CD4-positive, alpha-beta T cell (primary cell): Measurements from ENCODE around the gene SLMAP. TPM values are rescaled to one million over a fixed set of nuclear protein-coding genes. Genes with fewer than 3 reads are reported as not detected.

Source experiments
- ATAC-seq: fragments of 200-7000 bp; cut with Tn5 transposase; one replicate; pipeline ENCODE4 v1.10.0; 2022; ENCODE audit warnings: mild to moderate bottlenecking; ENCODE audit not compliant: poor library complexity
- CTCF ChIA-PET: fragments of 350-600 bp; sonication (Branson Sonifier 250); formaldehyde crosslinking; loops from one replicate; lab custom pipeline; 2021; ENCODE audit warnings: antibody characterized with exemption, inconsistent platforms; lab: Charles Lee
- POLR2A ChIA-PET: fragments of 350-600 bp; sonication (Branson Sonifier 250); formaldehyde crosslinking; loops from one replicate; lab custom pipeline; 2021; ENCODE audit warnings: antibody characterized with exemption, inconsistent platforms; lab: Charles Lee
- DNase-seq, 14 experiments: peaks; one replicate each; pipeline ENCODE4 v3.0.0-alpha.2; 2013 to 2020; ENCODE audit warnings: mixed read lengths in 2 of 14
- H3K27ac ChIP-seq, 2 donors: one replicate each; pipeline versions ENCODE4 v1.5.1 to v1.7.0; 2013; ENCODE audit warnings: low read length in 2 of 2, low read depth in 1 of 2, mild to moderate bottlenecking in 1 of 2
- H3K27me3 ChIP-seq, 2 experiments: 1 replicate in 1 of 2; 2 replicates in 1 of 2; pipeline versions ENCODE4 v1.6.1 to v1.7.0; 2013; ENCODE audit warnings: low read length in 2 of 2, control low read depth in 1 of 2, mild to moderate bottlenecking in 1 of 2, moderate library complexity in 1 of 2; ENCODE audit not compliant: insufficient read depth in 2 of 2, control insufficient read depth in 1 of 2
- H3K36me3 ChIP-seq: one replicate; pipeline ENCODE4 v1.6.1; 2013; ENCODE audit warnings: low read length, control low read depth; ENCODE audit not compliant: insufficient read depth
- H3K4me1 ChIP-seq: one replicate; pipeline ENCODE4 v1.6.1; 2013; ENCODE audit warnings: low read length, control low read depth; ENCODE audit not compliant: insufficient read depth
- H3K4me3 ChIP-seq: one replicate; pipeline ENCODE4 v1.5.1; 2013; ENCODE audit warnings: mild to moderate bottlenecking, low read length, moderate library complexity
- H3K9me3 ChIP-seq, 2 experiments: 1 replicate in 1 of 2; 2 replicates in 1 of 2; pipeline versions ENCODE4 v1.6.1 to v1.7.0; 2013; ENCODE audit warnings: low read length in 2 of 2, mild to moderate bottlenecking in 2 of 2, control low read depth in 1 of 2, moderate library complexity in 1 of 2; ENCODE audit not compliant: control insufficient read depth in 1 of 2, insufficient read depth in 1 of 2
- H3K27ac Mint-ChIP-seq: one replicate; pipeline ENCODE4 v1.8.0; 2020; ENCODE audit warnings: mixed read lengths
- H3K27me3 Mint-ChIP-seq: one replicate; pipeline ENCODE4 v1.8.0; 2021; ENCODE audit warnings: mixed read lengths
- H3K36me3 Mint-ChIP-seq: one replicate; pipeline ENCODE4 v1.8.0; 2021; ENCODE audit warnings: low read depth, mixed read lengths
- H3K4me1 Mint-ChIP-seq: one replicate; pipeline ENCODE4 v1.8.0; 2021; ENCODE audit warnings: low read depth, mixed read lengths
- H3K4me3 Mint-ChIP-seq: one replicate; pipeline ENCODE4 v1.8.0; 2020; ENCODE audit warnings: mild to moderate bottlenecking, mixed read lengths
- H3K9me3 Mint-ChIP-seq: one replicate; pipeline ENCODE4 v1.8.0; 2020; ENCODE audit warnings: mixed read lengths
- intact Hi-C, 2 experiments: fragments of 100-400 bp; cut with DNase I in 1 of 2; cut with micrococcal nuclease in 1 of 2; formaldehyde crosslinking; loops; one replicate each; pipeline versions ENCODE4 v1.15.1 to v1.9.0; 2023 to 2025; cut with DNase I, micrococcal nuclease
- total RNA-seq, 174 experiments: library from RNA in 2 of 174; stranded (reverse) in 2 of 174; gene quantifications; one replicate each; pipeline ENCODE4 v1.2.3 and lab custom pipeline; 2021 to 2026
- TF ChIP-seq, protein P1 (sequence below): fragments of 200-600 bp; IDR thresholded peaks from one replicate; pipeline ENCODE4 v1.8.0; 2022; ENCODE audit warnings: antibody characterized with exemption, mild to moderate bottlenecking

SLMAP gene
- total RNA-seq, 2 experiments from 2014 or later: 51.3 to 52.2 TPM

DNA sequence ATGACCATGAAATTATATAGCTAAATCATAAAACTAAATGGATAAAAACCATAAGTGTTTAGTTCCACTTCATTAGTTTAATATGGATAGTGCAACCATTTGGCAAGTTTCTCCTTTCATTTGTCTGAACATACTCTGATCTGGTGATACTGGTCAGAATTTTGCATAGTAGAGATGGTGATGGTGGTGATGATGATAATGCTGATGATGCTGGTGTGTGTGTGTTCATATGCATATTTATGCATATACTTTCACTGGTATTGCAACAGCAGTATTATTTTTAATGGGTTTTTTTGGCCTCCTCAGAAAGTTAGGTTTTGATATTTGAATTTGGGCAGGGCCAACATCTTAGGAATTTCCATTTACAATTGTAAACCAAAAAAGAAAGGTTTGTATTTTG lies 76.4 kb downstream of the SLMAP start:
- Mint-ChIP-seq H3K36me3 (peaks cover 32% of the 10 kb centered on the region), H3K9me3 (no peaks in the 10 kb centered on the region), H3K4me1 (peaks cover 8% of the 10 kb centered on the region), H3K27ac (no peak overlapping the region), H3K27me3 (no peaks in the 10 kb centered on the region), H3K4me3 (no peak overlapping the region)
- Histone ChIP-seq H3K27me3 (no peaks in the 10 kb centered on the region), H3K36me3 (peaks cover 10% of the 10 kb centered on the region), H3K9me3 (no peaks in the 10 kb centered on the region), H3K4me1 (no peaks in the 10 kb centered on the region), H3K27ac (no peak overlapping the region), H3K4me3 (no peak overlapping the region)
- TF ChIP-seq, protein P1, sequence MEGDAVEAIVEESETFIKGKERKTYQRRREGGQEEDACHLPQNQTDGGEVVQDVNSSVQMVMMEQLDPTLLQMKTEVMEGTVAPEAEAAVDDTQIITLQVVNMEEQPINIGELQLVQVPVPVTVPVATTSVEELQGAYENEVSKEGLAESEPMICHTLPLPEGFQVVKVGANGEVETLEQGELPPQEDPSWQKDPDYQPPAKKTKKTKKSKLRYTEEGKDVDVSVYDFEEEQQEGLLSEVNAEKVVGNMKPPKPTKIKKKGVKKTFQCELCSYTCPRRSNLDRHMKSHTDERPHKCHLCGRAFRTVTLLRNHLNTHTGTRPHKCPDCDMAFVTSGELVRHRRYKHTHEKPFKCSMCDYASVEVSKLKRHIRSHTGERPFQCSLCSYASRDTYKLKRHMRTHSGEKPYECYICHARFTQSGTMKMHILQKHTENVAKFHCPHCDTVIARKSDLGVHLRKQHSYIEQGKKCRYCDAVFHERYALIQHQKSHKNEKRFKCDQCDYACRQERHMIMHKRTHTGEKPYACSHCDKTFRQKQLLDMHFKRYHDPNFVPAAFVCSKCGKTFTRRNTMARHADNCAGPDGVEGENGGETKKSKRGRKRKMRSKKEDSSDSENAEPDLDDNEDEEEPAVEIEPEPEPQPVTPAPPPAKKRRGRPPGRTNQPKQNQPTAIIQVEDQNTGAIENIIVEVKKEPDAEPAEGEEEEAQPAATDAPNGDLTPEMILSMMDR: no peak
- no peak for ATAC-seq
- DNase-seq: no peak
- intact Hi-C loops: no loop called here
- CTCF ChIA-PET: no interaction called here
- POLR2A ChIA-PET: no interaction called here

DNA sequence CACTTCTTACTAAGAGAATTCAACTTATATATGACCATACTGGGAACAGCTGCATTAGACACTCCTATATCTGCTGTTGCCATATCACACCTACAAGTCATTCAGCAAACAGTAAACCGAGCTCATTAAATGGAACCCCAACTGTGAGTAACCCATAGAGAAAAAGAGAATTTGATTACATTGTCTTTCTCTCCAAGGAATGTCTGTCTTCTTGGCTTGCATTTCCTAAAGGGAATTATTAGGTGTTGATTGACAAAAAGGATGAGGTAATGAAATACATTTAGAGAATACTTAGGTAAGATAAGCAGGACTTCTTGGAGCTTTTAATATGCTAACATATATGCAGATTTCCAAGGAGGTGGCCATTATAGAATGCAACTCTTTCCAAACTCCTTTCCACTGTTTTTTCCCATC lies 76.8 kb downstream of the SLMAP start:
- ATAC-seq: no peak
- no peak overlapping the region for H3K27ac Mint-ChIP-seq
- no peak overlapping the region for H3K4me3 ChIP-seq
- no peaks in the 10 kb centered on the region for H3K27me3 ChIP-seq
- TF ChIP-seq, protein P1: no peak
- no peaks in the 10 kb centered on the region for H3K9me3 Mint-ChIP-seq
- H3K36me3 ChIP-seq: peaks cover 10% of the 10 kb centered on the region
- no peaks in the 10 kb centered on the region for H3K27me3 Mint-ChIP-seq
- H3K4me1 ChIP-seq: no peaks in the 10 kb centered on the region
- H3K36me3 Mint-ChIP-seq: peaks cover 32% of the 10 kb centered on the region
- no peak for DNase-seq
- H3K4me3 Mint-ChIP-seq: no peak overlapping the region
- intact Hi-C loops: no loop called here
- H3K27ac ChIP-seq: no peak overlapping the region
- CTCF ChIA-PET: no interaction called here
- peaks cover 8% of the 10 kb centered on the region for H3K4me1 Mint-ChIP-seq
- POLR2A ChIA-PET: no interaction called here
- no peaks in the 10 kb centered on the region for H3K9me3 ChIP-seq

DNA sequence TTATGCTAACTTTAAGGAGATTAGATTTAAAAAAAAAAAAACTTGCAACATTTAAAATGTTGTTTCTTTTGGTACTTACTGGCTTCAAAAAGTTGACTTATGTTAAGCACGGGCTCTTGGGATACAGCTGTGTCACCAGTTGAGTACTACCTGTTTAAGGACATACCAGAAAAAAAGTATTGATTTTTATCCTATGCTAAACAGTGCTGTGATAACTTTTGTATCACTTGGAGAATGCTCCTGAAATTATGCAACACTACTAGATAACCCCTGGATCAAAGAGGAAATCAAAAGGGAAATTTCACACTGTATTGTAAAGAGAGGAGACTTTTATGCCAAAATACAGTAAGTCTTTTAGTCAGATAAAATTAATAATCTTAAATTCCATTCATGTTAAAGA lies 77.7 kb downstream of the SLMAP start:
- Mint-ChIP-seq H3K4me1 (peaks cover 15% of the 10 kb centered on the region), H3K36me3 (peaks cover 32% of the 10 kb centered on the region), H3K27ac (no peak overlapping the region), H3K27me3 (no peaks in the 10 kb centered on the region), H3K9me3 (no peaks in the 10 kb centered on the region), H3K4me3 (no peak overlapping the region)
- H3K4me1 ChIP-seq: no peaks in the 10 kb centered on the region
- POLR2A ChIA-PET: no interaction called here
- H3K27me3 ChIP-seq: no peaks in the 10 kb centered on the region
- H3K27ac ChIP-seq: no peak overlapping the region
- no peak overlapping the region for H3K4me3 ChIP-seq
- TF ChIP-seq, protein P1: no peak
- peaks cover 10% of the 10 kb centered on the region for H3K36me3 ChIP-seq
- H3K9me3 ChIP-seq: no peaks in the 10 kb centered on the region
- intact Hi-C loops: no loop called here
- no peak for DNase-seq
- CTCF ChIA-PET: no interaction called here
- ATAC-seq: no peak
